HG02870 (cell line): Measurements from ENCODE around the gene E2F6.

Experiments
- ATAC-seq: cut with Tn5 transposase; IDR thresholded peaks from one replicate; pipeline ENCODE4 v1.9.1; 2021; ENCODE audit warnings: mild to moderate bottlenecking, moderate library complexity; ENCODE audit not compliant: unreplicated experiment

Gene E2F6

DNA sequence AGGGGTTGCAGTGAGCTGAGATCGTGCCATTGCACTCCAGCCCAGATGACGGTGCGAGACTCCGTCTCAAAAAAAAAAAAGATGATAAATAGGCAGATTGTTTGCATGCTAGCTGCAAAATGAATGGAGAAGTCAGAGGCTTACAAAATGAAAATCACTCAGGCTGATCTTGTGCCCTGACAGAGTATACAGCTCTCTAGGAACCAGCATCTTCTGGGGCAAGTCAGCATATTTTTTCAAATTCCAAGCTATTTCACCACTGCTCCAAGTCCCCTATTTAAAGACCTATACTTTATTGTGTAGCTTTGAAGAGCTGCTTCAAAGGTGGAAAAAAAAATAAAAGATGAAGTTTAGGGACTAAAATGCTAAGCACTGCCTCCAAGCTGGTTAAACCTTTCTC, 6.1 kb downstream of the E2F6 start:
- no peak for ATAC-seq

DNA sequence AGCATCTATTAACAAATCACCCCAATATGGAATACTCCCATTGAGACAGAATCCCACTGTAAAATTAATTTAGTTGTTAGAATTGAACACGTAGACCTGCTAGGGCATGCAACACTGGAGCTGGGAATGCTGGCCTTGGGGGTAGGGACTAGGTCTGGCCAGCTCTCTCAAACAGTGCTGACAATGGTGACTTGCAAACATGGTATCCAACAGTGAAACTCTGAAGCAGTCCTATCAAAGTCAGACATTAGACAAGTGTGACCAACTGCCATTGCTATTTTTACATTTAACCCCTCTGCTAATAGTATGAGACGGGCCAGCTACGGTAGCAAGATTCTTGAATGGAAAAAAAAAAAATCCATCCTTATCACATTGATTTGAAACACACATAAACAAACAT, 7.2 kb downstream of the E2F6 start:
- ATAC-seq, result no peak

DNA sequence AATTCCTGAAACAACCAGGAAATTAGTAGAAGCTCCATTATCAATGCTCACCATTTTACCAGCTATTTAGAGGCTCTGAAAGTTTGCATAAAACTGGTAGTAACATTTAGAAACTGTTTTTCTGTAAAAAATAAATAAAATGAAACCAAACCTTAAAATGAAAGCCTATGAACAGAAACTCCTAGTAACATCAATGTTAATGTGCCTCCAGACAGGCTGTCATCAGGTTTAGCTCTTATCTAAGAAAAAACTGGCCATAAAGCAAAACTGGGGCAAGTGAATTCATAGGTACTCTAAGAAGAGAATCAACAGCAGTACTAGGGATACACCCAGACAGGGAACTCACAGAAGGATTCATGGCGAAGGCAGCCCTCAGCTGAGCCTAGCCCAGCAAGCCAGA, 8.0 kb downstream of the E2F6 start:
- ATAC-seq, result no peak

DNA sequence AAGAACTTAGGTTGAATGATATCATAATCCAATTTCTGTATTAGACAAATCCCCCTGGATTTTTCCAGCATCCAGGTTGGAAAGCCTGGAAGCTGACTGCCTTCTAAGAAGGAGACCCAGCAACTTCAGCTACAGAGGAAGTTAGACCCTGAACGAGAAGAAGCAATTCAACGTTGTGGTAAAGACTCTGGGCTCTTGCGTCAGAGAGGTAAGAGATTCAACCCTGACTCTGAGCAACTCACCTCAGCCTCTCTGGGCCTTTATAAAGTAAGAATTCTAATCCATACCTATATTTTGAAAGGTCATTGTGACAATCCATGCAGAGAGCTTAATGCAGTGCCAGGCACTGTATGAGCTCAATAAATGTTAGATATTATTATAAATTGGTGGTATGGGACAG, 9.7 kb downstream of the E2F6 start:
- ATAC-seq, result no peak

DNA sequence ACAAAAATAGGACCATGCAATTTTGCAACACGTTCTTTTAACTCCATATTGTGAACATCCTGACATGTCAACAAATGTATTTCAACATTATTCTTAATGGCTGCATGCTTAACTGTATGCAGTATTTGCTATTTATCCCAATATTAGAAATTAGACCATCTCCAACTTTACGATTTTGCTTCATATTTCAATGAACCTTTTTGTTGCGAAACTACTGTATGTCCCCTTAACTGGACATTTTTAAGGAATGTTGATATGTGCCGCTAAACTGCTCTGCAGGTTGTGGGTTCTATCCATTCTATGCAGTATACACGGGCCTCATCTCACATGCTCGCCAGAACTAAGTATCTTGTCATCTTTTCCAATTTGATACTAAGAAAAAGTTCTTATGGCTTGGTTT, 11.1 kb downstream of the E2F6 start:
- ATAC-seq, result no peak

DNA sequence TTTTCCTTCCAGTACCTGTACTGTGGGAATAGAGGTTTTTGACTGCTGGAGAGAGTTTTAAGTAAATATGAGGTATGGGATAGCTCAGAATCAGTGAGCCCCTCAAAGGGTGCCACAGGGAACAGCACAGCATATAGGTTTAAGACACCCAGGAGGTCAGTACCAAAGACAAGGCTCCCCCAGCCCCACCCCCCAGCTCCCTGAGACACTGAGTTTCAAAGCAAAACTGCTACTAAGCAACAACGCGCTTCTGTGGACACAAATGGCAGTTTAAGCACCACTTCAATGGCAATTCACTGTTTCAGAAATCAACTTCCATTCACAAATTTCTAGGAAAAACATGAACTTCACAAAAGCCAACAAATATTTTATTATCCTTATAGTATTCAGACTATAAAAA, 15.2 kb downstream of the E2F6 start:
- ATAC-seq, result no peak

DNA sequence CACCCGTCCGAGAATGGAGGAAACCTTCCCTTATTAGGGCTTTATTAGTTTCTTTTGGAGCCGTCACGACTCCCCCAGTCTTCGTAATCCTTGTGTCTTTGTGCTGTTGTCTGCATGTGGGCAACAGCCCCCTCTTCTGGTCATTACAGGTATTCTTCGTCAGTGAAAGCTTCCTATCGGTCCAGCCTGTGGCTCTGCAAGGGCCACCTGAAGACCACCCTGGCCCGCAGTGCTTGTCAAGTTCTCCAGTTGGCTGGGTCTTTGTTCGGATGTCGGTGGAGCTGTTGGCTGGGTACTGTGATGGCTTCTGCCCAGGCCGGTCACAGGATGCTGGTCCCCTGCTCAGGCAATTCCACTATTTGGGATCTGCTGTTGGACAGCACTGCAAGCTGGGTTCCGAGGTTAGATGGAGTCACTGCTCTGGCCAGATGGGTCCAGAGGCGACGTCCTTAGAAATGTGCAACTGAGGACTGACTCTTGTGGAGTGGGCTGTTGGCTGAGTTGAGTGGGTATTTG, 19.2 kb downstream of the E2F6 start:
- ATAC-seq, result no peak

DNA sequence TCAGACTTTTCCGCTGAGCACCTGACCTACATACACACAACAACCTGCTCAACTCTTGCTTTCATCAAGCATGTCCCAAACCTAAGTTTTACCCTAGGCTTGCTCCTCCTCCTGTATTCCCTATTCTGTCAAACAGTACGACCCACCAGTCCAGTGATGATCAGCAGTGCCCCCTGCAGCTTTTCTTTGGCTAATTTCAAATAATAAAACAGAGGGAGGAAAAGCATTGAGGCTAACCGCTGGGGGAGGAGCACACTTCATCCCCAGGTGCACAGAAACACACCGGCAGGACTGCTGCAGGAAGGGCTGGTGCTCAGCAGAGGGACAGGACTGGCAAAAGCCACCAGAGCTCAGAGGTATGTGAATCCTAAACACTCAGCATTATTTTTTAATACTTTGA, 21.2 kb downstream of the E2F6 start:
- no peak for ATAC-seq

DNA sequence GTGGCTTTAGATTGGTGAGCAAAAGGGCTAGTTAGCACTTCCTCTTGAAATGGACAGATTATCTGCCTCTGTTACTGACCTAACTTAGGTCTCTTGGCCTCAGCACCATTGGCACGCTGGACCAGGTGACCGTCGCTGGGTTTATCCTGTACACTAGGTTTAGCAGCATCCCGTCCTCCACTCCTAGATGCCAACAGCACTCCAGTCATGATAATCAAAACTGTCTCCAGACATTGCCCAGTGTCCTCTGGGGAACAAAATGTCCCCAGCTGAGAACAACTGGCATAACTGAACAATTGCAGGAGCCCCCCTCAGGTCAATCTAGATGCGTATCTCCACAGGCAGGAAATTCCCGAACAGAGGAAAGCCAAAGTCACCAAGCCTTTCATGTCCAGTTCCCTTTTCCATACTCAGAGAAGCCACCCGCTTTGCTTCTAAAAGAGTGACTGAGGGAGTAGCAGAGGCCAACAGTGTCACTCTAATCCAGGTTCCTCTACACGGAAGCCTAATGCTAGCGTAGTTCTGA, 27.3 kb downstream of the E2F6 start:
- no peak for ATAC-seq

DNA sequence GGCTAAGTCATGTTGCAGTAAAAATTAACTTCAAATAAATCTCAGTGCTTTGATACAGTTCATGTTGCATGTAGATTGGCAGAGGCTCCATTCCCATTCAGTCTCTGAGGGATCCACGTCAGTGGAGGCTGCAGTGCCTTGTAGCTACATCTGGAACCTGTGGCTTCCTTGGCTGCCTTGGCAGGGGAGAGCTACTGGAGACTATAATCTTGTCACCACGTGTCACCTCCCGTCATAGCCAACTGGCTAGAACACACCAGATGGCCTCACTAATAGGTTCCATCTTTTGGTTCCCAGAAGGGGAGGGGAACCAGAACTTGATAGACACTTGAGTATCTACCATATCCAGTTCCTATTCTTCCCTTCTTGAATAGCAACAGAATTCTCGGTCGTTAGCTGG, 28.4 kb downstream of the E2F6 start:
- no peak for ATAC-seq

DNA sequence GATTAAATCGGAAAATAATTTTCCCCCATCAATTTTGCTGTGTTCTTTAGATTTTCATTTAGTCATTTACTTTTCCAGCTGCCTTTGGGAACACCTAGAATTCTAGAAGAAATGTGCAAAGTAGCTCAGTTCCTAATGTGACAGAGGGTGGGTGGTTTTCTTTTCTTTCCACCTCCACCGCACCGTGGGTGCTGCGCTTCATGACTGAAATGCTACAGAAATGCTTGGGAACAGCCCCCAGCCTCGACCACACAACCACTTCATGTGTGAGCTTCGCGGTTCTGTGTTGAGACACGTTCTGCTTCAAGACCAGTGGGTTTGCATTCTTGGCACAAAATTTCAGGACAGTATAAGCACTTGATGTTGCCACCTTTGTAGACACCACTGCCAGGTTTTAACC, 30.9 kb downstream of the E2F6 start:
- no peak for ATAC-seq

DNA sequence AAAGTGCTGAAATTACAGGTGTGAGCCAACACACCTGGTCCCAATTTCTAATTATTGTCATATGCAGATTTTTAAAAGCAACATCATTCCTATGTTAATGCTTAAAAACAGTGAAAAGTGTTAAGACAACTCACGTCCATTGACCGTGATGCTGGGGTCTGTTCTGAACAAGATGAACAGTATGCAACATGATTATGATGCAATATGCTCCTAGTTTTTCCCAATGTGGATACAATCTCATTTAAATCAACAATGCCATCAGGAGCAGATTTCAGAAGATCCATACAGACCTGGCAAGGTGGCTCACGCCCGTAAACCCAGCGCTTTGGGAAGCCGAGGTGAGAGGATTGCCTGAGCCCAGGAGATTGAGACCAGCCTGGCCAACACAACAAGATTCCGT, 31.5 kb downstream of the E2F6 start:
- no peak for ATAC-seq

DNA sequence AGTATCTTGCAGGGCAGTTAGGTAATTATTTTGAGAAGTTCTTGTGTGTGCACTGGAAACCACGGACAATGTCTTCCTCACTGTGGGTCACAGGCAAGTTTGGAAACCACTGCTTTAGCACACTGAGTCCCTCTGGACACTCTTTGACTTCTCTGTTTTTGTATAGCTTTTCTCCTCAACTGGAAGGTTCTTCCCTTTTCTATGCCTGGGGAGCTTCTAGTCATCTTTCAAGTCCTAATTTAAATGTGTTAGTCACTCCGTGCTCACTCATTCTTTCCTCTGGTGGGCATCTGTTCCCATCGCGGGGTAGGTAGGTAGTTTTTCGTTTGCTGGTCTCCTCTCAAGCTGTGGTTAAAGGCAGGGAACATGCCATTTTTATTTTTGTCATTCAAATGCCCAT, 32.1 kb downstream of the E2F6 start:
- ATAC-seq, result no peak

DNA sequence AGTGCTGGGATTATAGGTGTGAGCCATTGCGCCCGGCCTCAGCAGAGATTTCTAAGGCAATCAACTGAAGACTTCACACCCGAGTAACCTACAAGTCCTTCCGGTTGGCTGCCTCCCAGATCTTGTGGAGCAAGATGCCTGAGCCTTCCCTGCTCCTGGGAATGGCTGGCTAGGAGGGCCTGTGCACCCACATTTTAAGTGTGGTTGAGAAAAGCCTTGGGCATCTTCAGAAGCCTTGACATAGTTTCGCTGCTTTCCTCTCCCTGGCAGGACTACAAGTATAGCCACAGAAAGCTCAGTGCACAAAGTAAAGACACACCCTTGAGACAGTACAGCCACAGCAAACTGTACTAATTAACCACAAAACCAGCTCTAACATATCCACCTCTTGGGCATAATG, 35.2 kb downstream of the E2F6 start:
- no peak for ATAC-seq

DNA sequence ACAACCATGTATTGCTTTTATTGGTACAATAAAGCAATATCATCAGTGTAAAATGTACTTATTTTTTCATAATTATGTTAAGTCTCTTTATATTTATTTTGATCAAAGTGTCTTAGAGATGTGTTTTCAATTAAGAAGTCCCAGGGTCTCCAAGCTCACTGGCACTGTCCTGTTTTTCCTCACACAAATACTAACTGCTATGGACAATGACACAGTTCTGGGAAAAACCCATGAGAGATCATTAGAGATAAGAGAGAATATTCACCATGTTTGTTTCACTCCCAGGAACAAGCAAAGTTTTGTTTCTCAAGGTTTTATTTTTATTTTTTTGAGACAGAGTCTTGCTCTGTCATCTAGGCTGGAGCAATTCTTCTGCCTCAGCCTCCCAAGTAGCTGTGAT, 38.7 kb downstream of the E2F6 start:
- ATAC-seq, result no peak

DNA sequence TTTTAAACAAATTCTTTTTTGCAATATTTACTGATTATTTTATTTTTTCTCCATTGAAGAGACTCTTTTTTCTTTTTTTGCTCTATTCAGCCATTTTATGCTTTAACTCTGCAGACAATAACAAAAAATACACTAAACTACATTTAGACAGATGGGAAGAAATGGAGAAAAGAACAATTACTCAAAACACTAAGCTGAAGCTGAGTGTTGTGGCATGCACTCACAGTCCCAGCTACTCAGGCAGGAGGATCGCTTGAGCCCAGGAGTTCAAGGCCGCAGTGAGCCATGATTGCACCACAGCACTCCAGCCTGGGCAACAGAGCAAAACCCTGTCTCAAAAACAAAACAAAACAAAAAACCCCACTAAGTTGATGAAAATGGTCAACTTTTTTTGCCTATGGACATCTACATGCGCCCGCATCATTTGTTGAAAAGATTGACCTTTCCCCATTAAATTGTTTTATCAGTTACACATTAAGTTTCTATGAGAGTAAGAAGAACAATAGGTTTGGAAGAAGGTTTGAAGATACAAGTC, 43.0 kb downstream of the E2F6 start:
- ATAC-seq, result no peak

DNA sequence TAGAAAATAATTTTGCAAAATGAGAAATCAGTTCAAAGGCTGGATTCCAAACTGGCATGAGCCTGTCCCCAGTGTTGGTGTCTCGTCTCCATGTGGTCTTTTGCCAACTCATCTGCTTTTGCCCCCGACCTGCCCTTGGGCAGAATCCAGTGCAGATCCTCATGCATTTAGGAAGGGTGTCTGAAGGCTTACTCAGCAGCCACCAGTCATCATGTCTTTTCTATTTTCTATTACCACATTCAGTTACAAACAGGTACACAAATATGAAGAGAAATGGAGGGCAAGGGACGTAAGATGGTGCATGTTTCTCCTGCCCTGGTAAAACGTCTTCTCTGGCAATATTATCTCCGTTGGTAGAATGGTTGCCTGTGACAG, 43.5 kb downstream of the E2F6 start:
- no peak for ATAC-seq

DNA sequence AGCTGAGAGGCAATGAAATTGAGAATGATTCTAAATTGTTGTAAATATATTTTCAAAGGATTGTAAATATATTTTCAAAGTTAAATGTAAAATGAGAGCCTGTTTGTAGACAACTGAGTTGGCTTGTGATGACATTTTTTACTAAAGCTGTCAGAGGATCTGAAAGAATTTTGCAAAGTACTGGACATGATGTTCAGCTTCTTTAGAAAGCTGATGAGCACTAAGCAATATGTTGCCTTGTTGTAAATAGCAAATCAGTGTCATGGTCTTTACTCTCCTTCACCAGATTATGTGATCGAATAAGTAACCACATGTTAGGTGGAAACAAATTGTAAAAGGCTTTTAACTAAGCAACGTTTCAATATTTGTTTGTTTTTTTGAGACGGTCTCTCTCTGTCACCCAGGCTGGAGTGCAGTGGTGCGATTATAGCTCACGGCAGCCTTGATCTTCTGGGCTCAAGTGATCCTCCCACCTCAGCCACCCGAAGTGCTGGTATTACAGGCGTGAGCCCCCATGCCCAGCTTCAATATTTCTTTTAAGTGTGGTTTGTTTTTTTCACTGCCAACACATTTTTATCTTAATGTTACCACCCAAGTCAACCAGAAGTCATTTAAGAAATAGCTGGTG, 44.0 kb downstream of the E2F6 start:
- no peak for ATAC-seq

DNA sequence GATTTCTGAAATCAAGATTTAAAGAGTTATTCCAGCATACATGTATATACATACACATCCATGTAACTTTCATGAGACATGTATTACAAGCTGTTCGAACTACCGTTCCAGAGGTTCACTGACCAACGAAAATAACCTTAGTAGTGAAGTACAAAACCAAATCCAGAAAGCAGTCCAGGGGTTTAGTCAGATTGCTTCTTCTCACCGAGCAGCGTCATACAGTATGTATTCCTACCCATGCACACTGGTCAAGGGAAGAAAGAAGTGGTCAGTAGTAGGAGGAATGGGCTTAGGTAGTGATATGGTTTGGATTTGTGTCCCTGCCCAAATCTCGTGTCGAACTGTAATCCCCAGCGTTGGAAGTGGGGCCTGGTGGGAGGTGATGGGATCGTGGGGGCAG, 45.3 kb downstream of the E2F6 start:
- no peak for ATAC-seq

DNA sequence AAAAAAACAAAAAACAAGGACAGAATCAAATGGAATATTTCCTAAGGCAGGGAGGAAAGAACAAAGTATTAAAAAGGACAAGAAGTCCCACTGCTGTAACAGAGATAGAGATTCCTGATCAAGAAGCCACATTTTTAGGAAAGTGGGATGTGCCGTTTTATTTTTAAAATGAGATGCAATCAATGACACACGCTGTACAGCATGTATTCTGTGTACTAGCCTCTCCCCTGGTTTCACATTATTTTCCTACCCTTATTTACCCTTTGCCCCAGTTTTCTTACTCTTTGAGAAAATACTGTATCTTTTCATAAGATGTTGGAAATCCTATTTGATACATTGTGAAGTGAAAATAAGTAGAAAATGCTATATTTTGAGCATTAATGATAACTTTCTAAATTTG, 45.8 kb downstream of the E2F6 start:
- ATAC-seq, result no peak

DNA sequence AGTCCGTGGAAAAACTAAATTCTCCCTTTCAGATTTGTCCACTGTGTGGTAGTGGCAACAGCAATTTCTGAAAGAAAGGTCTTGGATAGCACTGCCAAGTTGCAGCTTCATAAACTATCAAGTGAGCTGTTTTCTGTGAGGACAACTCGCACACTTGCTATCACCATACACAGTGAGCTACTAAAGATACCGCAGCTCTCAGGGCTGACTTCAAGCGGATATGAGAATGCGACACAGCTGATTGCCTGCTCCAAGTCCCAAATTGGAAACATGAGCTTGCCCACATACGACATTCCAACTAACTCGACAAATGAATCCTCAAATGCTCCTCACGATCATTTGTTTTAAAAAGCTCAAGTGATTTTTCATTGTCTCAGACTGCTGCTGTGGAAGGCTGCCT, 46.2 kb downstream of the E2F6 start:
- ATAC-seq, result no peak

DNA sequence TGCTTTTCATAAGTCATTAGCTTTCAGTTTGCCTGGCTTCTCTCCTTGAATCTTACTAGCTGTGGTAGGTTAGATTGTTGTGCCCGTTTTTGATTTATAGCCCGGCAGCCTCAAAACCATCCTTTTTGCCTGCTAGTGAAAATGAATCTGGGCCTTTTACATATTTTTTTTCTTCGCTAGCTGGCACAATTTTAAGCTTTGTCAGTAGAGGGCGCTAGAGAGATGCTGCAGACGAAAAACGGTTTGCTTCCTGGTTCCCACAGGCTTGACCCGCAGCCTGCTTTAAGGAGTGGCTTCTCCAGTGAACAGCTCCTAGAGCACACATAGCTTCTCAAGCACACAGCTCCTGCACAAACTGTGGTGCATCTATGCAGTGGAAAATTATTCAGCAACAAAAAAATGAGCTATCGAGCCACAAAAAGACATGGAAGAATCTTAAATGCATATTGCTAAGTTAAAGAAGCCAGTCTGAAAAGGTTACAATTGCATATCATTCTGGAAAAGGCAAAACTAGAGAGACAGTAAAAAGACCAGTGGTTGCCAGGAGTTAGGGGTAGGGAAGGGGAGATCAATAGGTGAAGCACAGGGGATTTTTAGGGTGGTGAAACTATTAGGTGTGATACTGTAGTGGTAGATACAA, 47.9 kb downstream of the E2F6 start:
- ATAC-seq, result no peak

DNA sequence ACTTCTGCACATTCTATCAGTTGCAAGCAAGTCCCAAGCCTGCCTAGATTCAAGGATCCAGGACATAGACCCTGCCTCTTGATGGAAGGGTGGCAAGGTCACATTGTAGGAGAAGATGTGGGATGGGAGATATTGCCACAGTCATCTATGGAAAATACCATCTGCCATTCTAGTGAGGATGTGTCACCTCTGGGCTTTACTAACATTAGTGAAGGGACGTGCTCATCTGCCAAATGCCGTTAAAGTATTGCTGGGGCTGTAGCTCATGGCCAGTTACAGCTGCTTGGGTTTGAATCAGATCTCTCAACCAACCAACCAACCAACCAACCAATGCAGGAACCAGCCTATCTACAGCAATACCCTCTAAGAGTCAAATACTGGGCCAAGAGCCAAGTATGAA, 49.0 kb downstream of the E2F6 start:
- ATAC-seq, result no peak
